Measurements from ENCODE around the gene TPM1. TPM values are rescaled to one million over a fixed set of nuclear protein-coding genes. Genes with fewer than 3 reads are reported as not detected.

Gene TPM1
- total RNA-seq, 1 experiment from 2014 or later, result 748 TPM

DNA sequence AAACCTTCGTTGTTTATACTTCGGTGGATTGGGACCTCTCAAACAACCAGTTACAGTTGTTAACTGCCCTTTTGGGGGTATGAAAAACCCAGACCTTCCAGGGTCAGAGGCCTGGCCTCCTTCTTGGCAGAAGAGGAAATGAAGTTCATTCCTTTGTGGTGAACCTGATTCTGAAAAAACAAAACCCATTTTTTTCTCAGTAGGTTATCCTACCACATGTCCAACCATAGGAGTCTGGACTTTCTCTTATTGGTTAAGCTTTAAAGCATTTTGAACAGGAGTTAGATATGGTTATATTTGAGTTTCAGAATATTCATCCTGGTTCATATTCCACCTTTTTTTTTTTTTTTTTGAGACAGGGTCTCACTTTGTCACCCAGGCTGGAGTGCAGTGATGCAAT lies 71.9 kb downstream of the TPM1 start:
- Histone ChIP-seq H2BK20ac (ENCODE audit: low read depth, low read length, poor library complexity, severe bottlenecking) (no peak overlapping the region), H2AFZ (ENCODE audit: low read length) (no peak overlapping the region), H4K20me1 (ENCODE audit: control insufficient read depth, insufficient read depth, insufficient read length) (no peaks in the 10 kb centered on the region), H3K23me2 (ENCODE audit: insufficient read length, low read depth, low read length, poor library complexity, severe bottlenecking) (no peaks in the 10 kb centered on the region), H3K23ac (ENCODE audit: insufficient read length, low read depth, low read length) (no peak overlapping the region), H2BK12ac (ENCODE audit: insufficient read length, low read depth, low read length) (no peak overlapping the region), H3K79me2 (ENCODE audit: insufficient read depth, low read length) (no peaks in the 10 kb centered on the region), H4K8ac (replicated peaks; ENCODE audit: insufficient read length, low read depth, low read length) (no peak overlapping the region), H3K14ac (ENCODE audit: insufficient read depth, low read length) (no peak overlapping the region), H3K4ac (ENCODE audit: low read depth, low read length) (no peak overlapping the region), H3K79me1 (ENCODE audit: insufficient read depth, low read depth, low read length, poor library complexity, severe bottlenecking) (no peaks in the 10 kb centered on the region), H3K27ac (ENCODE audit: insufficient read length, low read depth, low read length) (no peak overlapping the region), H2BK15ac (ENCODE audit: low read depth, low read length) (no peak overlapping the region), H3K9ac (ENCODE audit: extremely low read depth, insufficient read length, low read length) (no peak overlapping the region), H3K4me1 (ENCODE audit: insufficient read depth, low read length) (no peaks in the 10 kb centered on the region), H3K56ac (ENCODE audit: insufficient read length, low read depth, low read length) (no peak overlapping the region), H2BK120ac (ENCODE audit: low read depth, low read length, poor library complexity, severe bottlenecking) (no peak overlapping the region), H2BK5ac (ENCODE audit: insufficient read length, low read length) (no peak overlapping the region), H2AK5ac (ENCODE audit: insufficient read length, low read length) (no peak overlapping the region), H3K4me2 (ENCODE audit: insufficient read depth, insufficient read length, low read length) (no peak overlapping the region), H4K5ac (ENCODE audit: insufficient read length, low read depth, low read length) (no peak overlapping the region), H3T11ph (ENCODE audit: low read length) (no peak overlapping the region), H3K18ac (ENCODE audit: insufficient read length, low read depth, low read length) (no peak overlapping the region), H3K9me3 (ENCODE audit: control insufficient read depth, low read depth, low read length) (no peaks in the 10 kb centered on the region), H4K91ac (ENCODE audit: insufficient read length, low read depth, low read length) (no peak overlapping the region), H3K27me3 (ENCODE audit: insufficient read depth, low read length) (no peaks in the 10 kb centered on the region)
- no peaks in the 10 kb centered on the region; the same call in 1 of the 2 replicates for H3K27me3 Mint-ChIP-seq (ENCODE audit: low read depth)
- DNase-seq, result no peak
- H3K9me3 Mint-ChIP-seq, result peaks cover 3% of the 10 kb centered on the region in 2 experiments; a peak in 3 of 5 replicates
- no CpG with 5 or more reads among the region's 2 CpGs for WGBS (ENCODE audit: extremely low coverage, insufficient read length, low lambda C conversion rate)
- TF ChIP-seq, protein P1, sequence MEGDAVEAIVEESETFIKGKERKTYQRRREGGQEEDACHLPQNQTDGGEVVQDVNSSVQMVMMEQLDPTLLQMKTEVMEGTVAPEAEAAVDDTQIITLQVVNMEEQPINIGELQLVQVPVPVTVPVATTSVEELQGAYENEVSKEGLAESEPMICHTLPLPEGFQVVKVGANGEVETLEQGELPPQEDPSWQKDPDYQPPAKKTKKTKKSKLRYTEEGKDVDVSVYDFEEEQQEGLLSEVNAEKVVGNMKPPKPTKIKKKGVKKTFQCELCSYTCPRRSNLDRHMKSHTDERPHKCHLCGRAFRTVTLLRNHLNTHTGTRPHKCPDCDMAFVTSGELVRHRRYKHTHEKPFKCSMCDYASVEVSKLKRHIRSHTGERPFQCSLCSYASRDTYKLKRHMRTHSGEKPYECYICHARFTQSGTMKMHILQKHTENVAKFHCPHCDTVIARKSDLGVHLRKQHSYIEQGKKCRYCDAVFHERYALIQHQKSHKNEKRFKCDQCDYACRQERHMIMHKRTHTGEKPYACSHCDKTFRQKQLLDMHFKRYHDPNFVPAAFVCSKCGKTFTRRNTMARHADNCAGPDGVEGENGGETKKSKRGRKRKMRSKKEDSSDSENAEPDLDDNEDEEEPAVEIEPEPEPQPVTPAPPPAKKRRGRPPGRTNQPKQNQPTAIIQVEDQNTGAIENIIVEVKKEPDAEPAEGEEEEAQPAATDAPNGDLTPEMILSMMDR (conservative IDR thresholded peaks at IDR 0.05), result no peak
- no peaks in the 10 kb centered on the region for H3K4me1 Mint-ChIP-seq
- H3K36me3 Mint-ChIP-seq (ENCODE audit: insufficient read depth in 1 of 3, low read depth in 3 of 3), result peaks cover 0 to 2% (median 0%) of the 10 kb centered on the region in 3 experiments; a peak in 2 of 7 replicates
- H3K27ac Mint-ChIP-seq, result no peak overlapping the region
- no peak overlapping the region for H3K4me3 Mint-ChIP-seq

Other genes with a start within 250 kb of the TPM1 start
- gene LACTB, start 79.1 kb downstream of the TPM1 start, total RNA-seq (2021), result 10.3 and 10.6 TPM in 2 replicates
- 180 and 194 TPM in 2 replicates for gene RPS27L, start 114.7 kb downstream of the TPM1 start, total RNA-seq (2021)
- gene RAB8B, start 146.9 kb downstream of the TPM1 start, total RNA-seq (2021), result 32.2 and 33.8 TPM in 2 replicates
- gene APH1B, start 234.9 kb downstream of the TPM1 start, total RNA-seq (2021), result 20.9 and 22.9 TPM in 2 replicates

Data from H9 (cell line).